Kidney (tissue), 14 donors: ENCODE data around the gene PCDHA1. TPM values are rescaled to one million over a fixed set of nuclear protein-coding genes. Genes with fewer than 3 reads are reported as not detected.
A peak's percentile ranks its signal among the peaks of the same experiment; 100 is the strongest.

Experiments
- DNase-seq, 5 donors: peaks; one replicate each; pipeline ENCODE4 v3.0.0-alpha.2; 2013 to 2020
- FAIRE-seq: peaks from 2 replicates; lab custom pipeline; 2012; peaks lifted over from hg19 to GRCh38; lab: Jason Lieb, UNC
- H3K27ac ChIP-seq, 2 donors: one replicate each; pipeline ENCODE4 v1.7.0; 2013; ENCODE audit warnings: low read depth in 2 of 2, low read length in 2 of 2, inconsistent platforms in 1 of 2
- H3K27me3 ChIP-seq: one replicate; pipeline ENCODE4 v1.7.1; 2013; ENCODE audit warnings: low read length, inconsistent platforms; ENCODE audit not compliant: control insufficient read depth, insufficient read depth
- H3K36me3 ChIP-seq, 3 donors: one replicate each; pipeline versions ENCODE4 v1.7.0 to v1.7.1; 2013; ENCODE audit warnings: low read length in 3 of 3, control low read depth in 1 of 3, inconsistent platforms in 1 of 3; ENCODE audit not compliant: insufficient read depth in 3 of 3, control insufficient read depth in 2 of 3
- H3K4me1 ChIP-seq, 3 donors: one replicate each; pipeline versions ENCODE4 v1.7.0 to v1.7.1; 2013; ENCODE audit warnings: low read length in 3 of 3, inconsistent platforms in 1 of 3, low read depth in 1 of 3; ENCODE audit not compliant: control insufficient read depth in 2 of 3, insufficient read depth in 2 of 3
- H3K4me3 ChIP-seq, 3 donors: one replicate each; pipeline versions ENCODE4 v1.7.0 to v1.8.1; 2013; ENCODE audit warnings: low read length in 3 of 3, control low read depth in 1 of 3, inconsistent platforms in 1 of 3
- H3K9ac ChIP-seq, 3 donors: one replicate each; pipeline versions ENCODE4 v1.7.0 to v1.7.1; 2013; ENCODE audit warnings: low read length in 3 of 3, control low read depth in 1 of 3, inconsistent platforms in 1 of 3
- H3K9me3 ChIP-seq, 3 donors: one replicate each; pipeline versions ENCODE4 v1.7.0 to v1.7.1; 2013; ENCODE audit warnings: low read length in 3 of 3, control low read depth in 1 of 3, inconsistent platforms in 1 of 3; ENCODE audit not compliant: control insufficient read depth in 2 of 3, insufficient read depth in 1 of 3
- CTCF ChIP-seq: IDR thresholded peaks from 3 replicates; pipeline ENCODE4 v1.5.1; 2012; ENCODE audit warnings: mild to moderate bottlenecking, moderate library complexity, borderline replicate concordance; ENCODE audit not compliant: insufficient read depth; ENCODE audit errors: extremely low read depth
- intact Hi-C: fragments of 100-400 bp; cut with DNase I; formaldehyde crosslinking; loops from one replicate; pipeline ENCODE4 v1.11.1; 2022
- polyA plus RNA-seq: library from polyadenylated mRNA; stranded (reverse); fragments of 350-450 nt; fragmentation: Illumina TruSeq; extraction: RNeasy Lipid Tissue Mini Kit (QIAGEN cat#74804); gene quantifications from one replicate; pipeline ENCODE4 v1.2.3, GENCODE V29; 2014; ENCODE audit warnings: low read depth, low replicate concordance; ENCODE audit not compliant: insufficient read depth
- total RNA-seq: library from RNA; stranded (reverse); fragmentation: NEBNext Ultra II Directional; extraction: Animal tissue kit (Norgen Biotek cat#: 25700); gene quantifications from one replicate; pipeline ENCODE4 v1.2.1, GENCODE V29; 2021
- donor health status: control.
- donor health status: control.
- donor health status: control.
- donor health status: control.
- donor health status: control.
- donor health status: DM: yes; HTN: yes; CAD: no.
- donor health status: Normal renal cell carcinoma (clear cell type).

Gene PCDHA1
- total and polyA plus RNA-seq, 2 donors from 2014 or later: 0.13 TPM; not detected in 1

- Histone ChIP-seq H3K36me3 (no peaks in the 10 kb centered on the region), H3K9me3 (no peaks in the 10 kb centered on the region), H3K27me3 (no peaks in the 10 kb centered on the region), H3K4me1 (no peaks in the 10 kb centered on the region), H3K9ac (peak overlapping the region in 2 of 3 donors; percentile 31 to 49), H3K27ac (no peak overlapping the region), H3K4me3 (peak overlapping the region; percentile 71 to 80 (median 78))
- FAIRE-seq (no peak), DNase-seq (peak in 1 of 5 donors; percentile 20)
- intact Hi-C loops: no loop called here
- TF ChIP-seq CTCF: no peak
Measured at GRCh38 chr5:141051521-141051866, 265.6 kb downstream of the PCDHA1 start.

Other genes starting within 250 kb of the PCDHA1 start
- 22.6 TPM for gene EIF4EBP3, start 238.5 kb upstream of the PCDHA1 start, total RNA-seq
- gene EIF4EBP3, start 238.5 kb upstream of the PCDHA1 start, polyA plus RNA-seq: 48.8 TPM
- gene SRA1, start 228.7 kb upstream of the PCDHA1 start, total RNA-seq: 31.3 TPM
- 52.4 TPM for gene SRA1, start 228.7 kb upstream of the PCDHA1 start, polyA plus RNA-seq
- 33.9 TPM for gene APBB3, start 221.5 kb upstream of the PCDHA1 start, total RNA-seq
- 19.6 TPM for gene APBB3, start 221.5 kb upstream of the PCDHA1 start, polyA plus RNA-seq
- gene SLC35A4, start 221.3 kb upstream of the PCDHA1 start, total RNA-seq: 89.9 TPM
- gene SLC35A4, start 221.3 kb upstream of the PCDHA1 start, polyA plus RNA-seq: 71.2 TPM
- 68.8 TPM for gene CD14, start 153.0 kb upstream of the PCDHA1 start, total RNA-seq
- gene CD14, start 153.0 kb upstream of the PCDHA1 start, polyA plus RNA-seq: 43.8 TPM
- gene TMCO6, start 146.7 kb upstream of the PCDHA1 start, total RNA-seq: 19.0 TPM
- gene TMCO6, start 146.7 kb upstream of the PCDHA1 start, polyA plus RNA-seq: 7.6 TPM
- 56.8 TPM for gene NDUFA2, start 138.5 kb upstream of the PCDHA1 start, total RNA-seq
- 326 TPM for gene NDUFA2, start 138.5 kb upstream of the PCDHA1 start, polyA plus RNA-seq
- gene IK, start 138.3 kb upstream of the PCDHA1 start, total RNA-seq: 76.9 TPM
- gene IK, start 138.3 kb upstream of the PCDHA1 start, polyA plus RNA-seq: 72.5 TPM
- gene WDR55, start 121.2 kb upstream of the PCDHA1 start, total RNA-seq: 20.8 TPM
- gene WDR55, start 121.2 kb upstream of the PCDHA1 start, polyA plus RNA-seq: 13.7 TPM
- gene DND1, start 112.6 kb upstream of the PCDHA1 start, total RNA-seq: 1.0 TPM
- gene DND1, start 112.6 kb upstream of the PCDHA1 start, polyA plus RNA-seq: 0.41 TPM
- gene HARS1, start 94.8 kb upstream of the PCDHA1 start, total RNA-seq: 52.2 TPM
- 48.6 TPM for gene HARS1, start 94.8 kb upstream of the PCDHA1 start, polyA plus RNA-seq
- 27.6 TPM for gene HARS2, start 94.7 kb upstream of the PCDHA1 start, total RNA-seq
- 26.7 TPM for gene HARS2, start 94.7 kb upstream of the PCDHA1 start, polyA plus RNA-seq
- 51.4 TPM for gene ZMAT2, start 85.7 kb upstream of the PCDHA1 start, total RNA-seq
- 122 TPM for gene ZMAT2, start 85.7 kb upstream of the PCDHA1 start, polyA plus RNA-seq
- gene PCDHA2, start 8.7 kb downstream of the PCDHA1 start, total RNA-seq: 0.50 TPM
- gene PCDHA2, start 8.7 kb downstream of the PCDHA1 start, polyA plus RNA-seq: 0.17 TPM
- 1.4 TPM for gene PCDHA3, start 14.9 kb downstream of the PCDHA1 start, total RNA-seq
- 0.13 TPM for gene PCDHA3, start 14.9 kb downstream of the PCDHA1 start, polyA plus RNA-seq
- gene PCDHA4, start 20.9 kb downstream of the PCDHA1 start, total RNA-seq: 4.1 TPM
- 1.1 TPM for gene PCDHA4, start 20.9 kb downstream of the PCDHA1 start, polyA plus RNA-seq
- 0.91 TPM for gene PCDHA5, start 35.5 kb downstream of the PCDHA1 start, total RNA-seq
- gene PCDHA5, start 35.5 kb downstream of the PCDHA1 start, polyA plus RNA-seq: not detected
- 3.6 TPM for gene PCDHA6, start 41.8 kb downstream of the PCDHA1 start, total RNA-seq
- 0.80 TPM for gene PCDHA6, start 41.8 kb downstream of the PCDHA1 start, polyA plus RNA-seq
- 1.1 TPM for gene PCDHA7, start 48.1 kb downstream of the PCDHA1 start, total RNA-seq
- 0.62 TPM for gene PCDHA7, start 48.1 kb downstream of the PCDHA1 start, polyA plus RNA-seq
- gene PCDHA8, start 55.0 kb downstream of the PCDHA1 start, total RNA-seq: 0.82 TPM
- gene PCDHA8, start 55.0 kb downstream of the PCDHA1 start, polyA plus RNA-seq: not detected
- 0.85 TPM for gene PCDHA9, start 62.2 kb downstream of the PCDHA1 start, total RNA-seq
- not detected for gene PCDHA9, start 62.2 kb downstream of the PCDHA1 start, polyA plus RNA-seq
- 7.6 TPM for gene PCDHA10, start 69.8 kb downstream of the PCDHA1 start, total RNA-seq
- 1.7 TPM for gene PCDHA10, start 69.8 kb downstream of the PCDHA1 start, polyA plus RNA-seq
- 2.0 TPM for gene PCDHA11, start 82.8 kb downstream of the PCDHA1 start, total RNA-seq
- gene PCDHA11, start 82.8 kb downstream of the PCDHA1 start, polyA plus RNA-seq: 0.77 TPM
- 5.2 TPM for gene PCDHA12, start 89.2 kb downstream of the PCDHA1 start, total RNA-seq
- gene PCDHA12, start 89.2 kb downstream of the PCDHA1 start, polyA plus RNA-seq: 1.1 TPM
- gene PCDHA13, start 96.0 kb downstream of the PCDHA1 start, total RNA-seq: 1.8 TPM
- 0.49 TPM for gene PCDHA13, start 96.0 kb downstream of the PCDHA1 start, polyA plus RNA-seq
- 2.9 TPM for gene PCDHAC1, start 140.2 kb downstream of the PCDHA1 start, total RNA-seq
- gene PCDHAC1, start 140.2 kb downstream of the PCDHA1 start, polyA plus RNA-seq: 0.43 TPM
- gene PCDHAC2, start 180.3 kb downstream of the PCDHA1 start, total RNA-seq: 3.6 TPM
- 0.30 TPM for gene PCDHAC2, start 180.3 kb downstream of the PCDHA1 start, polyA plus RNA-seq